Measurements from ENCODE around the gene TLE4. TPM values are rescaled to one million over a fixed set of nuclear protein-coding genes. Genes with fewer than 3 reads are reported as not detected.
A peak's percentile ranks its signal among the peaks of the same experiment; 100 is the strongest.

TLE4 gene
- total RNA-seq, 3 donors from 2014 or later (not counting 1 experiment from before 2014, with no cell fraction given), result 214 to 240 (median 220) TPM

DNA sequence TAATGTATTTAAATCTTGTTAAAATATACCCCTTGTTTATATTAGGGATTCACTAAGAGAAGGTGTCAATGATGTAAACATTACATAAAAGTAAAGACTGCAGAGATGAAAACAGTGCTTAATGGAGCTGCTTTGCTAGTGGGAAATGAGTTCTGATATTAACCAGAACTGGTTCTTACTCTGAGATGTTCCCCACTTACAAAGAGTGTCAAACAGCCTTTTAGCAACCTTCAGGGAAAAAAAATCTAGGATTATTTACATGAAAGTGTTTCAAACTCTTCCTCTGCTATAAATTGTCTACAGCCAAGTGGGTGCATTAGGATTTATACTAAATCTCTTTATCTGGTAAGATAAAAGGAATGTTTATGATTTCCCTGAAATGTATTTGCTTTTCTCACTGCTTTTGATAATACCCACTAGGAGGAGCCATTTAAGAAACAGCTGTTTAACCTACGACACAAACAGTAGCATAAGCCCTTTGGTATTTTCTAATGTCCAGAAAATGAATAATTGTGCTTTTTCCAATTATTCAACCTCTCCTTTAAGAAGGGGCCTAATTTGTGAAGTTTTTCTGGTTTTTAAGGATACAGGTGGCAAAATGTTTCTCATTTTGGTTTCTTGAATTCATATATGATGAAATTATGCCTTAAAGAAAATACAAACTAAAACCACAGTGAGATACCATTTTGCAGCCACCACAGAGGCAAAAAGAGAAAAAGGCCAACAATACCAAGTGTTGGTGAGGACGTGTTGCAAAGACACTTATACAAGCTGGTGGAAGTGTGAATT lies 186.3 kb downstream of the TLE4 start:
- Histone ChIP-seq H3K36me3 (ENCODE audit: control insufficient read depth, insufficient read depth, low read length) (no peaks in the 10 kb centered on the region), H3K27ac (ENCODE audit: low read length) (no peak overlapping the region), H3K4me1 (ENCODE audit: control insufficient read depth, insufficient read depth, low read length) (no peaks in the 10 kb centered on the region), H3K27me3 (ENCODE audit: control insufficient read depth, insufficient read depth, low read length) (no peaks in the 10 kb centered on the region), H3K4me3 (ENCODE audit: low read length) (no peak overlapping the region), H3K9me3 (ENCODE audit: control insufficient read depth, insufficient read depth, low read length) (no peaks in the 10 kb centered on the region)
- no peak overlapping the region for H3K4me3 Mint-ChIP-seq
- no peaks in the 10 kb centered on the region for H3K9me3 Mint-ChIP-seq
- no peaks in the 10 kb centered on the region for H3K27me3 Mint-ChIP-seq (ENCODE audit: low read depth in 2 of 2)
- H3K36me3 Mint-ChIP-seq, result no peaks in the 10 kb centered on the region
- intact Hi-C loops (cut with micrococcal nuclease), result no loop called here
- DNase-seq (peak in 1 of 2 donors; percentile 18), ATAC-seq (no peak)
- TF ChIP-seq, protein P1, sequence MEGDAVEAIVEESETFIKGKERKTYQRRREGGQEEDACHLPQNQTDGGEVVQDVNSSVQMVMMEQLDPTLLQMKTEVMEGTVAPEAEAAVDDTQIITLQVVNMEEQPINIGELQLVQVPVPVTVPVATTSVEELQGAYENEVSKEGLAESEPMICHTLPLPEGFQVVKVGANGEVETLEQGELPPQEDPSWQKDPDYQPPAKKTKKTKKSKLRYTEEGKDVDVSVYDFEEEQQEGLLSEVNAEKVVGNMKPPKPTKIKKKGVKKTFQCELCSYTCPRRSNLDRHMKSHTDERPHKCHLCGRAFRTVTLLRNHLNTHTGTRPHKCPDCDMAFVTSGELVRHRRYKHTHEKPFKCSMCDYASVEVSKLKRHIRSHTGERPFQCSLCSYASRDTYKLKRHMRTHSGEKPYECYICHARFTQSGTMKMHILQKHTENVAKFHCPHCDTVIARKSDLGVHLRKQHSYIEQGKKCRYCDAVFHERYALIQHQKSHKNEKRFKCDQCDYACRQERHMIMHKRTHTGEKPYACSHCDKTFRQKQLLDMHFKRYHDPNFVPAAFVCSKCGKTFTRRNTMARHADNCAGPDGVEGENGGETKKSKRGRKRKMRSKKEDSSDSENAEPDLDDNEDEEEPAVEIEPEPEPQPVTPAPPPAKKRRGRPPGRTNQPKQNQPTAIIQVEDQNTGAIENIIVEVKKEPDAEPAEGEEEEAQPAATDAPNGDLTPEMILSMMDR (IDR thresholded peaks at IDR 0.05), result peak; percentile 11
- H3K4me1 Mint-ChIP-seq, result no peaks in the 10 kb centered on the region
- no CpG with 5 or more reads among the region's 2 CpGs for whole genome bisulfite sequencing (ENCODE audit: insufficient coverage)
- no peak overlapping the region for H3K27ac Mint-ChIP-seq

DNA sequence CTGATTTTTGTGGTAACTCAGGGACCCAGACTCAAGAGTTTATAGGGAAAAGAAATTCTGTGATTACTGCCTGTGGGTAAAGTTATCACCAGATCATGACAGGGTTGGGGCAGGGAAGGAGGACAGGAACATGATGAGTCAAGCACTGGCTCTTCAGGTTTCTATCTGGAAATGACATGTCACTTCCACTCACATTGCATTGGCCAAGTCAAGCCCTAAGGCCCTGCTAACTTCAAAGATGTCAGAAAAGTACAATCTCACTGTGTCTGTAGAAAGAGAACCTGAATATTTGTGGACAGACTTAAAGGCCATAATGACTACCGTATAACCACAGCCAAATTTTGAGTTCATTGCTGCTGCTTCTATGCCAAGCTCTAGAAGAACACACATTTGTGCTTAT lies 187.7 kb downstream of the TLE4 start:
- H3K9me3 Mint-ChIP-seq, result no peaks in the 10 kb centered on the region
- no peaks in the 10 kb centered on the region for H3K4me1 Mint-ChIP-seq
- no peak overlapping the region for H3K27ac Mint-ChIP-seq
- intact Hi-C loops (cut with micrococcal nuclease), result no loop called here
- no peak overlapping the region for H3K27ac ChIP-seq (ENCODE audit: low read length)
- no peak overlapping the region for H3K4me3 ChIP-seq (ENCODE audit: low read length)
- no peaks in the 10 kb centered on the region for H3K9me3 ChIP-seq (ENCODE audit: control insufficient read depth, insufficient read depth, low read length)
- DNase-seq, result no peak
- no peaks in the 10 kb centered on the region for H3K27me3 ChIP-seq (ENCODE audit: control insufficient read depth, insufficient read depth, low read length)
- H3K4me3 Mint-ChIP-seq, result no peak overlapping the region
- H3K36me3 Mint-ChIP-seq, result no peaks in the 10 kb centered on the region
- H3K36me3 ChIP-seq (ENCODE audit: control insufficient read depth, insufficient read depth, low read length), result no peaks in the 10 kb centered on the region
- ATAC-seq, result no peak
- H3K27me3 Mint-ChIP-seq (ENCODE audit: low read depth in 2 of 2), result no peaks in the 10 kb centered on the region
- TF ChIP-seq, protein P1 (IDR thresholded peaks at IDR 0.05), result no peak
- WGBS (ENCODE audit: insufficient coverage), result 100% methylated on average over 1 of the region's 1 CpG
- H3K4me1 ChIP-seq (ENCODE audit: control insufficient read depth, insufficient read depth, low read length), result no peaks in the 10 kb centered on the region

DNA sequence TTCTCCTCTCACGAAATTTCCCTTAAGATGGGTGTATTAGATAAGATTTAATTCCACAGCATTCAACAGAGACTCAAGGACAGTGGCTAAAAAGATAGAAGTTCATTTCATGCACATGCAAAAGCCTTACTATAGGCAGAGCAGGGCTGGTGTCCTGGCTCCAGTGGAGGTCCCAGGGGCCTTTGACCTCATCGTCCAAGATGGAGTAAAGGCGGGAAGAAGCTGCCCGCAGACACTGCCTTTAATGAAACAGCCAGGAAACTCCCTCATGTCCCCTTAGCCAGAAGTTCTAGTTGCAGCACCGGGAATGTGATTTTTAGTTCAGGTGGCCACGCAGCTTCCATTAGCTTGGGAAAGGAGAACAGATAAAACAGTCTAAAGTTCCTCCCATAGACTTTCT lies 190.3 kb downstream of the TLE4 start:
- peaks cover 0 to 5% of the 10 kb centered on the region in 2 donors for H3K27me3 Mint-ChIP-seq (ENCODE audit: low read depth in 2 of 2)
- H3K9me3 Mint-ChIP-seq, result no peaks in the 10 kb centered on the region
- no peaks in the 10 kb centered on the region for H3K36me3 Mint-ChIP-seq
- Histone ChIP-seq H3K4me3 (ENCODE audit: low read length) (no peak overlapping the region), H3K27me3 (ENCODE audit: control insufficient read depth, insufficient read depth, low read length) (no peaks in the 10 kb centered on the region), H3K36me3 (ENCODE audit: control insufficient read depth, insufficient read depth, low read length) (no peaks in the 10 kb centered on the region), H3K4me1 (ENCODE audit: control insufficient read depth, insufficient read depth, low read length) (no peaks in the 10 kb centered on the region), H3K9me3 (ENCODE audit: control insufficient read depth, insufficient read depth, low read length) (no peaks in the 10 kb centered on the region), H3K27ac (ENCODE audit: low read length) (no peak overlapping the region)
- H3K27ac Mint-ChIP-seq, result no peak overlapping the region
- DNase-seq (no peak), ATAC-seq (no peak)
- intact Hi-C loops (cut with micrococcal nuclease), result no loop called here
- 98% methylated on average over 5 of the region's 6 CpGs for WGBS (ENCODE audit: insufficient coverage)
- TF ChIP-seq, protein P1 (IDR thresholded peaks at IDR 0.05), result no peak
- H3K4me3 Mint-ChIP-seq, result no peak overlapping the region
- H3K4me1 Mint-ChIP-seq, result no peaks in the 10 kb centered on the region

All from natural killer cell (primary cell).